GM12878 (cell line): ENCODE results near the gene TRIM46. TPM values are rescaled to one million over a fixed set of nuclear protein-coding genes. Genes with fewer than 3 reads are reported as not detected.

Experiments
- ATAC-seq: fragments of 200-7000 bp; cut with Tn5 transposase; 3 replicates; pipeline ENCODE4 v1.9.1; 2020; ENCODE audit warnings: mild to moderate bottlenecking, moderate library complexity
- BruUV-seq: library from RNA; stranded (reverse); fragments of 400-500 nt; replicated peaks from 2 replicates; lab custom pipeline; 2021; lab: Mats Ljungman, UMichigan
- CTCF ChIA-PET: fragments of 300-600 bp; sonication (Branson Sonifier 250); formaldehyde crosslinking; extraction: SDS; loops from one replicate; lab custom pipeline; 2021; ENCODE audit warnings: inconsistent platforms; lab: Yijun Ruan, JAX
- POLR2A ChIA-PET: fragments of 350-600 bp; formaldehyde crosslinking; extraction: SDS; loops from one replicate; lab custom pipeline; 2021; ENCODE audit warnings: inconsistent platforms; lab: Charles Lee
- RAD21 ChIA-PET: fragments of 300-600 bp; sonication (Branson Sonifier 250); formaldehyde crosslinking; loops from one replicate; lab custom pipeline; 2023; ENCODE audit warnings: antibody characterized with exemption; ENCODE audit not compliant: unreplicated experiment; lab: Charles Lee
- SMC1A ChIA-PET: fragments of 300-600 bp; sonication (Branson Sonifier 250); formaldehyde crosslinking; loops from one replicate; lab custom pipeline; 2023; ENCODE audit not compliant: unreplicated experiment, uncharacterized antibody; lab: Charles Lee
- DNase-seq: peaks from one replicate; pipeline ENCODE4 v3.0.0-alpha.2; 2011; ENCODE audit warnings: low read depth, low spot score
- FAIRE-seq: peaks from 3 replicates; lab custom pipeline; 2011; peaks lifted over from hg19 to GRCh38; lab: Jason Lieb, UNC
- H2AFZ ChIP-seq: 2 replicates; pipeline ENCODE4 v1.6.0; 2011; ENCODE audit warnings: low read depth, low read length, control low read depth; ENCODE audit not compliant: control insufficient read depth
- H3K27ac ChIP-seq: 2 replicates; pipeline ENCODE4 v1.5.1; 2011; ENCODE audit warnings: control low read depth; ENCODE audit not compliant: control insufficient read depth, insufficient read depth
- H3K27me3 ChIP-seq, 2 experiments: replicated peaks in 1 of 2; 2 replicates each; pipeline versions ENCODE4 v1.6.0 to v1.6.1; 2011; ENCODE audit warnings: low read length in 1 of 2; ENCODE audit not compliant: control insufficient read depth in 2 of 2, insufficient read depth in 2 of 2
- H3K36me3 ChIP-seq, 2 experiments: 2 replicates each; pipeline ENCODE4 v1.5.1; 2011; ENCODE audit warnings: low read length in 1 of 2; ENCODE audit not compliant: control insufficient read depth in 2 of 2, insufficient read depth in 2 of 2
- H3K4me1 ChIP-seq: 2 replicates; pipeline ENCODE4 v1.6.1; 2011; ENCODE audit warnings: mild to moderate bottlenecking, low read length, moderate library complexity, mixed read lengths; ENCODE audit not compliant: control insufficient read depth, insufficient read depth
- H3K4me2 ChIP-seq: 2 replicates; pipeline ENCODE4 v1.6.0; 2011; ENCODE audit warnings: control low read depth; ENCODE audit not compliant: control insufficient read depth, insufficient read depth
- H3K4me3 ChIP-seq: fragments of 200-600 bp; sonication (generic); 2 replicates; pipeline ENCODE4 v1.5.1; 2016
- H3K79me2 ChIP-seq: 2 replicates; pipeline ENCODE4 v1.6.0; 2011; ENCODE audit warnings: low read length; ENCODE audit not compliant: control insufficient read depth, insufficient read depth
- H3K9ac ChIP-seq: 2 replicates; pipeline ENCODE4 v1.8.0; 2011; ENCODE audit warnings: low read length, control low read depth, mixed read lengths; ENCODE audit not compliant: control insufficient read depth, insufficient read depth
- H3K9me3 ChIP-seq: replicated peaks from 3 replicates; pipeline ENCODE4 v1.5.1; 2011; ENCODE audit warnings: mild to moderate bottlenecking, low read length; ENCODE audit not compliant: control insufficient read depth, insufficient read depth
- H4K20me1 ChIP-seq: 2 replicates; pipeline ENCODE4 v1.6.0; 2011; ENCODE audit not compliant: control insufficient read depth, insufficient read depth
- ATF2 ChIP-seq: IDR thresholded peaks from 2 replicates; pipeline ENCODE4 v1.6.1; 2012; ENCODE audit warnings: low read length, inconsistent platforms
- ATF7 ChIP-seq: fragments of 450-650 bp; IDR thresholded peaks from 2 replicates; pipeline ENCODE4 v1.6.1; 2016; ENCODE audit warnings: low read depth, mild to moderate bottlenecking
- CHD4 ChIP-seq: fragments of 200-600 bp; sonication (generic); IDR thresholded peaks from 2 replicates; pipeline ENCODE4 v1.6.1; 2016; ENCODE audit warnings: mild to moderate bottlenecking
- CREM ChIP-seq: IDR thresholded peaks from 2 replicates; pipeline ENCODE4 v1.6.1; 2014; ENCODE audit warnings: antibody characterized with exemption, low read depth
- E2F4 ChIP-seq: IDR thresholded peaks from 2 replicates; pipeline ENCODE4 v1.6.1; 2012; ENCODE audit warnings: low read depth, low read length, improper control_type of control experiment
- IKZF2 ChIP-seq, 2 experiments: fragments of 450-650 bp; IDR thresholded peaks; 2 replicates each; pipeline ENCODE4 v1.6.1; 2017; ENCODE audit warnings: mild to moderate bottlenecking in 2 of 2, moderate library complexity in 2 of 2
- JUNB ChIP-seq: IDR thresholded peaks from 2 replicates; pipeline ENCODE4 v1.6.1; 2016; ENCODE audit warnings: antibody characterized with exemption, mild to moderate bottlenecking
- JUND ChIP-seq: IDR thresholded peaks from 2 replicates; pipeline ENCODE4 v1.6.1; 2012; ENCODE audit warnings: low read depth, mild to moderate bottlenecking, low read length, improper control_type of control experiment, moderate library complexity
- MTA2 ChIP-seq: fragments of 450-650 bp; IDR thresholded peaks from 2 replicates; pipeline ENCODE4 v1.6.1; 2016; ENCODE audit warnings: low read depth, mild to moderate bottlenecking, moderate library complexity
- POLR2A ChIP-seq: IDR thresholded peaks from 2 replicates; pipeline ENCODE4 v1.6.1; 2011; ENCODE audit warnings: low read depth, mild to moderate bottlenecking, low read length
- POLR2AphosphoS2 ChIP-seq: IDR thresholded peaks from 2 replicates; pipeline ENCODE4 v1.6.1; 2011; ENCODE audit warnings: low read depth, mild to moderate bottlenecking, low read length, improper control_type of control experiment, moderate library complexity
- RCOR1 ChIP-seq: conservative IDR thresholded peaks from 2 replicates; pipeline ENCODE4 v1.6.1; 2012; ENCODE audit warnings: low read depth, low read length, improper control_type of control experiment
- SIX5 ChIP-seq: IDR thresholded peaks from 2 replicates; pipeline ENCODE4 v1.6.1; 2011; ENCODE audit warnings: mild to moderate bottlenecking, low read depth, low read length, moderate library complexity; ENCODE audit not compliant: severe bottlenecking
- TCF7 ChIP-seq: IDR thresholded peaks from 2 replicates; pipeline ENCODE4 v1.6.1; 2014; ENCODE audit warnings: antibody characterized with exemption, borderline replicate concordance
- ZNF24 ChIP-seq: fragments of 450-650 bp; IDR thresholded peaks from 2 replicates; pipeline ENCODE4 v1.6.1; 2017; ENCODE audit warnings: antibody characterized with exemption, mild to moderate bottlenecking
- ZNF384 ChIP-seq: IDR thresholded peaks from 2 replicates; pipeline ENCODE4 v1.6.1; 2012; ENCODE audit warnings: low read depth, mild to moderate bottlenecking, low read length, improper control_type of control experiment, borderline replicate concordance
- ZNF592 ChIP-seq: fragments of 450-650 bp; IDR thresholded peaks from 2 replicates; pipeline ENCODE4 v1.6.1; 2017; ENCODE audit warnings: mild to moderate bottlenecking, moderate library complexity
- ZNF622 ChIP-seq: fragments of 450-650 bp; IDR thresholded peaks from 2 replicates; pipeline ENCODE4 v1.6.1; 2017; ENCODE audit warnings: mild to moderate bottlenecking, inconsistent platforms
- WGBS: methylation state at CpG from one replicate; pipeline ENCODE4 v1.1.6; 2016; ENCODE audit warnings: low lambda C conversion rate; ENCODE audit not compliant: insufficient replicate concordance, insufficient coverage; ENCODE audit errors: missing lambda C conversion rate; 5-methylcytosine and 5-hydroxymethylcytosine counted together
- in situ Hi-C: fragments of 300-500 bp; cut with MboI; formaldehyde crosslinking; loops from 9 replicates; pipeline ENCODE4 v1.14.3; 2018; ENCODE audit warnings: mixed read lengths
- intact Hi-C: fragments of 100-400 bp; cut with micrococcal nuclease; formaldehyde crosslinking; loops from one replicate; pipeline ENCODE4 v1.14.2; 2022; ENCODE audit not compliant: unreplicated experiment
- polyA plus RNA-seq, 11 experiments: library from polyadenylated mRNA; depleted of rRNA in 4 of 11; unstranded in 6 of 11; stranded (reverse) in 5 of 11; fragments of >200 nt; fragmentation: Nextera tagmentation in 4 of 11; fragmentation: Illumina TruSeq in 1 of 11; extraction: Ambion mirVana in 4 of 11; extraction: Trizol in 1 of 11; gene quantifications; 1 replicate in 1 of 11; 2 replicates in 10 of 11; pipeline versions ENCODE4 v1.2.1 to v1.2.3, GENCODE V29; 2011 to 2016; ENCODE audit warnings: inconsistent platforms in 2 of 11, missing spikeins in 2 of 11, low read depth in 1 of 11
- total RNA-seq, 4 experiments: library from RNA; depleted of rRNA in 3 of 4; stranded (reverse); fragments of >200 nt in 3 of 4; fragmentation: Illumina TruSeq in 1 of 4; extraction: Trizol in 1 of 4; gene quantifications; 2 replicates each; pipeline versions ENCODE4 v1.2.1 to v1.2.3, GENCODE V29; 2013 to 2021

Gene TRIM46
- total and polyA plus RNA-seq, 10 of the 15 experiments (the other 5 are each of a cell fraction or from before 2014, with no cell fraction given) = 0.08 to 3.1 (median 0.97) TPM

GRCh38 chr1:155196893-155197638 lies 23.4 kb downstream of the TRIM46 start:
- H4K20me1 ChIP-seq = no peaks in the 10 kb centered on the region
- in situ Hi-C loops (no loop called here), intact Hi-C loops (no loop called here)
- ChIA-PET CTCF (no interaction called here), POLR2A (no interaction called here), RAD21 (interaction anchor here (1.2 kb wide), 1 partner anchor 12 kb away, joined by 3 read pairs; no protein-coding TSS in a partner anchor), SMC1A (no interaction called here)
- 85% methylated on average over 20 of the region's 20 CpGs for WGBS
- DNase-seq (no peak), FAIRE-seq (no peak), ATAC-seq (no peak)
- no peak overlapping the region for H3K4me2 ChIP-seq
- peaks cover 16% of the 10 kb centered on the region for H3K4me1 ChIP-seq
- no peak overlapping the region for H3K27ac ChIP-seq
- H3K79me2 ChIP-seq = no peaks in the 10 kb centered on the region
- H2AFZ ChIP-seq = no peak overlapping the region
- no TSS peak for BruUV-seq
- H3K4me3 ChIP-seq = no peak overlapping the region
- no peaks in the 10 kb centered on the region for H3K36me3 ChIP-seq
- H3K9ac ChIP-seq = no peak overlapping the region
- no peaks in the 10 kb centered on the region; a peak in 1 of 4 replicates for H3K27me3 ChIP-seq
- no peaks in the 10 kb centered on the region for H3K9me3 ChIP-seq
- no peak for TF ChIP-seq CHD4
- no peak for TF ChIP-seq CREM
- TF ChIP-seq JUND = no peak
- TF ChIP-seq IKZF2 (IDR thresholded peaks at IDR 0.05) = no peak
- no peak for TF ChIP-seq JUNB
- TF ChIP-seq TCF7 = no peak
- no peak for TF ChIP-seq ATF7
- TF ChIP-seq E2F4 = no peak
- no peak for TF ChIP-seq ZNF592
- no peak for TF ChIP-seq ZNF622
- no peak for TF ChIP-seq ZNF384
- no peak for TF ChIP-seq POLR2AphosphoS2
- TF ChIP-seq RCOR1 = no peak
- no peak for TF ChIP-seq SIX5
- no peak for TF ChIP-seq MTA2
- no peak for TF ChIP-seq ATF2
- TF ChIP-seq ZNF24 = no peak
- TF ChIP-seq POLR2A = no peak
